Stimulated activated CD8-positive, alpha-beta memory T cell treated with anti-CD3 and anti-CD28 coated beads, Interleukin-15, amount 100 ng/mL, for 48 hours (primary cell): ENCODE results near the gene KIF11.

ENCODE experiments used
- DNase-seq, 2 donors: peaks; one replicate each; pipeline ENCODE4 v3.0.0-alpha.2; 2020; ENCODE audit warnings: low read depth in 2 of 2

Gene KIF11

DNA sequence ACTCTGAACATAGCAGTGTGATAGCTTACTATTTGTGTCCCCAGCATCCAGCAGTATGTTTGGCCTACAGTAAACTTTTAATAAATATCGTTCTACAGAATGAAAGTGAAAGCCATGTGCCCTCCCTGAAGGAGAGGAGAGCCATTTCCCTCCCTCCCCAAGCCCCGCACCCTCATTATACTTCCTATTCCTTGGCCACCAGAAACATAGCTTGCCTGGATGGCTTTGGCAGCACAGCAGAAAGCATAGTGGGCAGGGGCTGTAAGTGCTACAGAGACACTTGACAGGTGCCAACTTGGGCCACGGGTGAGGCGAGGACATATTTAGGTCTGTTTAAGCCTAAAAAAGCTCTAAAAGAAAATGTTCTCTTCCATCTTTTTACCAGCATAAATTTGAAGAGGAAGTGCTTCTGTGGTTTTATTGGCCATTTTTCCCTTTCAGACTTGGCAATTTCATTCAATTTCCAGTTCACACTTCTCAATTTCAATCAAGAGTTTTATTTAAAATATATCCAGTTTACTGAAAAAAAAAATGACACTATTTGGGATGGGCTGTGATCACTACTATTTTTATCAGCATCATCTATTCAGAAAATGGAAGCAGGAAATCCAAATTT lies 109.5 kb downstream of the KIF11 start:
- DNase-seq: no peak
